Activated CD8-positive, alpha-beta T cell treated with anti-CD3 and anti-CD28 coated beads for 36 hours (primary cell): ENCODE measurements around the gene CNP. TPM values are rescaled to one million over a fixed set of nuclear protein-coding genes. Genes with fewer than 3 reads are reported as not detected.

ENCODE experiments used
- ATAC-seq: fragments of 200-7000 bp; cut with Tn5 transposase; one replicate; pipeline ENCODE4 v1.10.0; 2021; ENCODE audit warnings: mild to moderate bottlenecking, moderate library complexity
- CTCF ChIA-PET: fragments of 350-600 bp; sonication (Branson Sonifier 250); formaldehyde crosslinking; loops from one replicate; lab custom pipeline; 2021; ENCODE audit warnings: antibody characterized with exemption; lab: Charles Lee
- POLR2A ChIA-PET: fragments of 350-600 bp; sonication (Branson Sonifier 250); formaldehyde crosslinking; loops from one replicate; lab custom pipeline; 2021; ENCODE audit warnings: antibody characterized with exemption; lab: Charles Lee
- DNase-seq: peaks from one replicate; pipeline ENCODE4 v3.0.0-alpha.2; 2020
- H3K27ac Mint-ChIP-seq: one replicate; pipeline ENCODE4 v1.8.0; 2021; ENCODE audit warnings: mild to moderate bottlenecking, mixed read lengths
- H3K27me3 Mint-ChIP-seq: one replicate; pipeline ENCODE4 v1.8.0; 2021; ENCODE audit warnings: mixed read lengths
- H3K36me3 Mint-ChIP-seq: one replicate; pipeline ENCODE4 v1.8.0; 2021; ENCODE audit warnings: low read depth, mixed read lengths
- H3K4me1 Mint-ChIP-seq: one replicate; pipeline ENCODE4 v1.8.0; 2021; ENCODE audit warnings: low read depth, mixed read lengths
- H3K4me3 Mint-ChIP-seq: one replicate; pipeline ENCODE4 v1.8.0; 2021; ENCODE audit warnings: mild to moderate bottlenecking, moderate library complexity, mixed read lengths
- H3K9me3 Mint-ChIP-seq: one replicate; pipeline ENCODE4 v1.8.0; 2021; ENCODE audit warnings: mixed read lengths
- CTCF ChIP-seq: fragments of 200-600 bp; IDR thresholded peaks from one replicate; pipeline ENCODE4 v1.8.0; 2022; ENCODE audit warnings: antibody characterized with exemption, mild to moderate bottlenecking
- intact Hi-C: fragments of 100-400 bp; cut with micrococcal nuclease; formaldehyde crosslinking; loops from one replicate; pipeline ENCODE4 v1.10.0; 2022
- total RNA-seq, 2 experiments: library from RNA; stranded (reverse); gene quantifications; one replicate each; pipeline ENCODE4 v1.2.3, GENCODE V29; 2021

Gene CNP
- total RNA-seq, 2 experiments from 2014 or later: 50.1 to 54.5 TPM

- intact Hi-C loops: no loop called here
- Mint-ChIP-seq H3K36me3 (peaks cover 53% of the 10 kb centered on the region), H3K9me3 (no peaks in the 10 kb centered on the region), H3K27ac (no peak overlapping the region), H3K27me3 (no peaks in the 10 kb centered on the region), H3K4me3 (no peak overlapping the region), H3K4me1 (peaks cover 2% of the 10 kb centered on the region)
- TF ChIP-seq CTCF: no peak
- ChIA-PET POLR2A (no interaction called here), CTCF (interaction anchor here (1.1 to 2.6 kb wide), 2 partner anchors 19 to 23 kb away, joined by 3 to 8 read pairs; no protein-coding TSS in a partner anchor)
- ATAC-seq (no peak), DNase-seq (no peak)
Measured at GRCh38 chr17:41982026-41982760, 15.6 kb downstream of the CNP start.

GRCh38 chr17:41984454-41984853 lies 17.9 kb downstream of the CNP start:
- no peak for ATAC-seq
- intact Hi-C loops: no loop called here
- Mint-ChIP-seq H3K27me3 (no peaks in the 10 kb centered on the region), H3K4me1 (peaks cover 15% of the 10 kb centered on the region), H3K27ac (no peak overlapping the region), H3K36me3 (peaks cover 60% of the 10 kb centered on the region), H3K9me3 (no peaks in the 10 kb centered on the region), H3K4me3 (no peak overlapping the region)
- no peak for DNase-seq
- POLR2A ChIA-PET: interaction anchor here (1.0 to 2.0 kb wide), 3 partner anchors 16 to 19 kb away, joined by 3 to 6 read pairs (median 3); partner anchors contain the start of gene CNP
- no peak for TF ChIP-seq CTCF
- CTCF ChIA-PET: interaction anchor here (1.0 kb wide), 1 partner anchor 22 kb away, joined by 4 read pairs; no protein-coding TSS in a partner anchor

- POLR2A ChIA-PET: interaction anchor here (1.0 kb wide), 1 partner anchor 68 kb away, joined by 4 read pairs; no protein-coding TSS in a partner anchor
- ATAC-seq (no peak), DNase-seq (no peak)
- intact Hi-C loops: no loop called here
- H3K4me3 Mint-ChIP-seq: no peak overlapping the region
- H3K4me1 Mint-ChIP-seq: peaks cover 15% of the 10 kb centered on the region
- TF ChIP-seq CTCF: no peak
- peaks cover 58% of the 10 kb centered on the region for H3K36me3 Mint-ChIP-seq
- H3K27me3 Mint-ChIP-seq: no peaks in the 10 kb centered on the region
- CTCF ChIA-PET: interaction anchor here (0.8 kb wide), 1 partner anchor 16 kb away, joined by 4 read pairs; no protein-coding TSS in a partner anchor
- H3K27ac Mint-ChIP-seq: peak overlapping the region; percentile 9
- no peaks in the 10 kb centered on the region for H3K9me3 Mint-ChIP-seq
Measured at GRCh38 chr17:41985919-41986318, 19.3 kb downstream of the CNP start.

GRCh38 chr17:41986634-41987033 lies 20.0 kb downstream of the CNP start:
- Mint-ChIP-seq H3K9me3 (no peaks in the 10 kb centered on the region), H3K4me3 (no peak overlapping the region), H3K4me1 (peaks cover 15% of the 10 kb centered on the region), H3K36me3 (peaks cover 62% of the 10 kb centered on the region), H3K27ac (peak overlapping the region; percentile 9), H3K27me3 (no peaks in the 10 kb centered on the region)
- TF ChIP-seq CTCF: no peak
- CTCF ChIA-PET: interaction anchor here (1.6 to 1.7 kb wide), 2 partner anchors 23 to 34 kb away, joined by 4 to 5 read pairs; partner anchors contain the start of gene NKIRAS2
- DNase-seq (no peak), ATAC-seq (no peak)
- POLR2A ChIA-PET: interaction anchor here (1.0 to 2.1 kb wide), 2 partner anchors 33 to 69 kb away, joined by 4 read pairs; partner anchors contain the start of gene NKIRAS2
- intact Hi-C loops: no loop called here

- POLR2A ChIA-PET: interaction anchor here (0.9 to 2.1 kb wide), 3 partner anchors 9 to 32 kb away, joined by 3 to 4 read pairs (median 4); partner anchors contain the start of gene NKIRAS2
- no peak for TF ChIP-seq CTCF
- peak overlapping the region; percentile 88 for H3K27ac Mint-ChIP-seq
- no peak overlapping the region for H3K4me3 Mint-ChIP-seq
- CTCF ChIA-PET: interaction anchor here (1.6 to 1.7 kb wide), 2 partner anchors 24 to 33 kb away, joined by 4 to 5 read pairs; partner anchors contain the start of gene NKIRAS2
- DNase-seq (peak; percentile 46), ATAC-seq (peak; percentile 91)
- intact Hi-C loops: no loop called here
- no peaks in the 10 kb centered on the region for H3K27me3 Mint-ChIP-seq
- H3K4me1 Mint-ChIP-seq: peaks cover 15% of the 10 kb centered on the region
- H3K9me3 Mint-ChIP-seq: no peaks in the 10 kb centered on the region
- H3K36me3 Mint-ChIP-seq: peaks cover 56% of the 10 kb centered on the region
Measured at GRCh38 chr17:41987642-41988041, 21.0 kb downstream of the CNP start.
